Coronary artery (tissue), 2 donors: Measurements from ENCODE around the gene BAIAP2L1.

ENCODE experiments used
- DNase-seq: peaks from one replicate; pipeline ENCODE4 v3.0.0-alpha.2; 2017; ENCODE audit warnings: low spot score
- H3K27ac ChIP-seq, 2 donors: fragments of 200-600 bp; sonication (generic); one replicate each; pipeline ENCODE4 v1.5.1; 2016 to 2019
- H3K4me3 ChIP-seq: fragments of 200-600 bp; sonication (generic); 2 replicates; pipeline ENCODE4 v1.5.1; 2016; ENCODE audit warnings: mild to moderate bottlenecking, moderate library complexity
- CTCF ChIP-seq: fragments of 200-600 bp; sonication (generic); IDR thresholded peaks from one replicate; pipeline ENCODE4 v1.5.1; 2019; ENCODE audit warnings: antibody characterized with exemption

Gene BAIAP2L1

GRCh38 chr7:98296833-98297232 is 104.1 kb downstream of the BAIAP2L1 start:
- DNase-seq, result no peak
- Histone ChIP-seq H3K27ac (no peak overlapping the region), H3K4me3 (no peak overlapping the region)
- TF ChIP-seq CTCF, result no peak

- no peak overlapping the region for H3K4me3 ChIP-seq
- no peak for TF ChIP-seq CTCF
- no peak for DNase-seq
- no peak overlapping the region for H3K27ac ChIP-seq
Measured at GRCh38 chr7:98295467-98296192, 105.3 kb downstream of the BAIAP2L1 start.

GRCh38 chr7:98294798-98295382 is 106.0 kb downstream of the BAIAP2L1 start:
- no peak overlapping the region for H3K4me3 ChIP-seq
- no peak for DNase-seq
- no peak for TF ChIP-seq CTCF
- no peak overlapping the region for H3K27ac ChIP-seq

- H3K27ac ChIP-seq, result no peak overlapping the region
- TF ChIP-seq CTCF, result no peak
- no peak for DNase-seq
Measured at GRCh38 chr7:98294326-98294725, 106.6 kb downstream of the BAIAP2L1 start.

GRCh38 chr7:98293746-98294145 is 107.1 kb downstream of the BAIAP2L1 start:
- H3K4me3 ChIP-seq, result no peak overlapping the region
- no peak for TF ChIP-seq CTCF
- H3K27ac ChIP-seq, result no peak overlapping the region
- no peak for DNase-seq

More at GRCh38 chr7:98294326-98294725, 106.6 kb downstream of the BAIAP2L1 start:
- no peak overlapping the region for H3K4me3 ChIP-seq

- no peak for TF ChIP-seq CTCF
- H3K4me3 ChIP-seq, result no peak overlapping the region
- DNase-seq, result no peak
- H3K27ac ChIP-seq, result no peak overlapping the region
Measured at GRCh38 chr7:98293265-98293664, 107.6 kb downstream of the BAIAP2L1 start.

DNA sequence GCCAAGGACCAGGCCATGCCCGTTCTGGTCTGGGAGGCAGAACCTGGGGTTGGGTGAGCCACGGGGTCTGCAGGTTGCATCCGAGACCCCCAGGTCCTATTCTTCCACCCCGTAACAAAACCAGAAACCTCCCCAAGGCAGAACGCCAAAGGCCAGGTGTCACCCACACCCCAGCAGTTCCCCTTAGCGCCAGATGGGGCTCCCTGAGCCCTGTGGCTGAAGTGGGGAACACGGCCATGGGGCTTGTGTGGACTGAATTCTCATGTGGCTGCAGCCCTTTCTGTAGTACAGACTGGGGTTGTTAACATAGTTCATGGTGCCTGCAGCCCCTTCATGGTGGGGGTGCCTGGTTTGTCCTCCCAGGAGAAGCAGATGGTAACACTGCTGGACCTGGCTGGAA is 109.2 kb downstream of the BAIAP2L1 start:
- no peak for DNase-seq
- Histone ChIP-seq H3K4me3 (no peak overlapping the region), H3K27ac (no peak overlapping the region)
- no peak for TF ChIP-seq CTCF
